Fibroblast of lung (primary cell): ENCODE results near the gene PLEKHB2.

Experiments used
- EZH2 ChIP-seq: IDR thresholded peaks from 2 replicates; pipeline ENCODE4 v1.5.1; 2012; ENCODE audit warnings: low read length, control low read depth, mild to moderate bottlenecking; ENCODE audit errors: missing control alignments
- TF ChIP-seq, protein P1 (sequence below), 2 donors: IDR thresholded peaks in 1 of 2; conservative IDR thresholded peaks in 1 of 2; 1 replicate in 1 of 2; 2 replicates in 1 of 2; pipeline ENCODE4 v1.5.1; 2011 to 2012; ENCODE audit warnings: low read length in 2 of 2, control low read depth in 1 of 2, inconsistent platforms in 1 of 2, low read depth in 1 of 2, mild to moderate bottlenecking in 1 of 2

GRCh38 chr2:131093006-131093695 lies 12.0 kb upstream of the PLEKHB2 start, which contains the start of gene FAM168B:
- TF ChIP-seq, protein P1, sequence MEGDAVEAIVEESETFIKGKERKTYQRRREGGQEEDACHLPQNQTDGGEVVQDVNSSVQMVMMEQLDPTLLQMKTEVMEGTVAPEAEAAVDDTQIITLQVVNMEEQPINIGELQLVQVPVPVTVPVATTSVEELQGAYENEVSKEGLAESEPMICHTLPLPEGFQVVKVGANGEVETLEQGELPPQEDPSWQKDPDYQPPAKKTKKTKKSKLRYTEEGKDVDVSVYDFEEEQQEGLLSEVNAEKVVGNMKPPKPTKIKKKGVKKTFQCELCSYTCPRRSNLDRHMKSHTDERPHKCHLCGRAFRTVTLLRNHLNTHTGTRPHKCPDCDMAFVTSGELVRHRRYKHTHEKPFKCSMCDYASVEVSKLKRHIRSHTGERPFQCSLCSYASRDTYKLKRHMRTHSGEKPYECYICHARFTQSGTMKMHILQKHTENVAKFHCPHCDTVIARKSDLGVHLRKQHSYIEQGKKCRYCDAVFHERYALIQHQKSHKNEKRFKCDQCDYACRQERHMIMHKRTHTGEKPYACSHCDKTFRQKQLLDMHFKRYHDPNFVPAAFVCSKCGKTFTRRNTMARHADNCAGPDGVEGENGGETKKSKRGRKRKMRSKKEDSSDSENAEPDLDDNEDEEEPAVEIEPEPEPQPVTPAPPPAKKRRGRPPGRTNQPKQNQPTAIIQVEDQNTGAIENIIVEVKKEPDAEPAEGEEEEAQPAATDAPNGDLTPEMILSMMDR (conservative IDR thresholded peaks at IDR 0.05 in 1 of 2, IDR thresholded peaks at IDR 0.05 in 1 of 2; ENCODE audit: low read depth in 1 of 2, low read length in 2 of 2): no peak
- no peak for TF ChIP-seq EZH2
